SH-SY5Y (cell line): Measurements from ENCODE around the gene DOCK8.

Experiments
- GATA2 ChIP-seq: IDR thresholded peaks from 2 replicates; pipeline ENCODE4 v1.6.1; 2011; ENCODE audit warnings: mild to moderate bottlenecking, low read depth, low read length
- GATA3 ChIP-seq: IDR thresholded peaks from 2 replicates; pipeline ENCODE4 v1.6.1; 2011; ENCODE audit warnings: low read depth, mild to moderate bottlenecking, low read length, moderate library complexity

DNA sequence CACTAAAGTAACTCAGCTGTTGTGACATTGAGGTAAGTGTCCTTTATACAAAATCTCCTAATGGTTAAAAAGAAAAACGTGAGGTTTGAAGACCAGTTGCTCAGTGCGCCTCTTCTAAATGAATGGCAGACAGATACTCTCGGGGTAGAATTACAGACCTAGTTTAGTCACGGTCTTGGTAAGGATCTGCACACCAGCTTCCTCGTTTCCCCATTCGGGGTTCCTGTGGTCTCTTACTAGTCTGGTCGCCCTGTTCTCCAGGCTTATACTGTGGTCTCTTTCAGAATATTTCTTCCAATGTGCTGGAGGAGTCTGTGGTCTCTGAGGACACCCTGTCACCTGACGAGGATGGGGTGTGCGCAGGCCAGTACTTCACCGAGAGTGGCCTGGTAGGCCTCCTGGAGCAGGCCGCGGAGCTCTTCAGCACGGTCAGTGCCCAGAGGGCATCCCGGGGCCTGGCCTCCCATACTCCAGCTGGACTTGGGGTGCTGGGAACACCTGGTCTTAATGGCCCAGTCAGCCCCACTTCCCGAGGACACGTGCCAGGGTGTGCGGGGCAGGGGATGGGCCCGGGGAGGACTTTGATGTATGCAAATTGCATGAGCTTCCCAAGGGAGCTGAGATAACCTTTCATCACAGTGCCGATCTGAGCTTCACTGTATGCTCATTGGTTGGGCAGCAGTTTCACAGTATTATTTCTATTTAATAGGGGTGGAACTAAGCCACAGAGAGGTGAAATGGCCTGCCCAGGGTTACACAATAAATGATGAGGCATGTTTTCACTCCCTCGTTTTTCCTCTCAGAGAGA is 224.5 kb downstream of the DOCK8 start:
- no peak for TF ChIP-seq GATA3
- TF ChIP-seq GATA2: no peak
